ENCODE data around the gene PSKH1.

DNA sequence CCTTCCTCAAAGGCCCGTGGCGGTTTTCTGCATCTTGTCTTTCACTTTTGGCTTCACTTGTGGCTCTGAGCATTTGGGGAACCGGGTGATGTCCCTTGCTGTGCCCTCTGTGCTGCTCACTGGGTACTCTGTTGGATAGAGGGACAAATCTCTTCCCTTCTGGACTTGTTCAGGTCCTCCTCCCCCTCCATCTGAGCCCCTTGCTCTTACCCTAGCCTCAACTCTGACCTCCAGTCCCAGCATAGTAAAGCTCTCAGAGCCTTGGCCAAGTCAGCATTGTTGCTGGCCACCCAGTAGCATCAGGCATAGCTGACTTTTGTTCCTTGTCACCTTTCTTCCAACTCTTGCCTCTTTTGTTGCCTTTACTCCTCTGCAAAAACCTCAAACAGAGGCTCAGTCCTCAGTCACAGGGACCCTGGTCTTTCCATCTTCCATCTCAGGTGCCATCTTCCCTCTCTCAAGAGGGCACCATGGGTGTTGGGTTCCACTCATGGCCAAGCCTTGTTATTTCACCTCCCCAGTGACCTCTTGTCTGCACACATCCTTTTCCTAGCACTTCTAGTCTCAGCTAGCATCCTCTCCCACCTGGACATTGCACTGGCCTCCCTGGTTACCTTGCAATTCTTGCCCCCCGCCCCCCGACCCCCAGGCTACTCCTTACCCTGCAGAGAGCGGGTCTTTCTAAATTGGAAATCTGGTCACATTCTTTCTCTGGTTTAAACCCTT, 44.0 kb downstream of the PSKH1 start:
- TF ChIP-seq MYC (IDR thresholded peaks at IDR 0.05; ENCODE audit: borderline replicate concordance, low read length) (no peak), SMC3 (IDR thresholded peaks at IDR 0.05) (no peak), NPAS2 (CRISPR knock-in tag; IDR thresholded peaks at IDR 0.05; ENCODE audit: borderline replicate concordance) (no peak), POLR2A (IDR thresholded peaks at IDR 0.05; ENCODE audit: low read length) (no peak), GATA3 (IDR thresholded peaks at IDR 0.05; ENCODE audit: borderline replicate concordance) (no peak), RAD21 (conservative IDR thresholded peaks at IDR 0.05 in 1 of 2, IDR thresholded peaks at IDR 0.05 in 1 of 2) (no peak), HOXA7 (CRISPR knock-in tag; IDR thresholded peaks at IDR 0.05) (no peak)
- TF ChIP-seq, protein P1, sequence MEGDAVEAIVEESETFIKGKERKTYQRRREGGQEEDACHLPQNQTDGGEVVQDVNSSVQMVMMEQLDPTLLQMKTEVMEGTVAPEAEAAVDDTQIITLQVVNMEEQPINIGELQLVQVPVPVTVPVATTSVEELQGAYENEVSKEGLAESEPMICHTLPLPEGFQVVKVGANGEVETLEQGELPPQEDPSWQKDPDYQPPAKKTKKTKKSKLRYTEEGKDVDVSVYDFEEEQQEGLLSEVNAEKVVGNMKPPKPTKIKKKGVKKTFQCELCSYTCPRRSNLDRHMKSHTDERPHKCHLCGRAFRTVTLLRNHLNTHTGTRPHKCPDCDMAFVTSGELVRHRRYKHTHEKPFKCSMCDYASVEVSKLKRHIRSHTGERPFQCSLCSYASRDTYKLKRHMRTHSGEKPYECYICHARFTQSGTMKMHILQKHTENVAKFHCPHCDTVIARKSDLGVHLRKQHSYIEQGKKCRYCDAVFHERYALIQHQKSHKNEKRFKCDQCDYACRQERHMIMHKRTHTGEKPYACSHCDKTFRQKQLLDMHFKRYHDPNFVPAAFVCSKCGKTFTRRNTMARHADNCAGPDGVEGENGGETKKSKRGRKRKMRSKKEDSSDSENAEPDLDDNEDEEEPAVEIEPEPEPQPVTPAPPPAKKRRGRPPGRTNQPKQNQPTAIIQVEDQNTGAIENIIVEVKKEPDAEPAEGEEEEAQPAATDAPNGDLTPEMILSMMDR (IDR thresholded peaks at IDR 0.05) = no peak
- TF ChIP-seq, protein P2, sequence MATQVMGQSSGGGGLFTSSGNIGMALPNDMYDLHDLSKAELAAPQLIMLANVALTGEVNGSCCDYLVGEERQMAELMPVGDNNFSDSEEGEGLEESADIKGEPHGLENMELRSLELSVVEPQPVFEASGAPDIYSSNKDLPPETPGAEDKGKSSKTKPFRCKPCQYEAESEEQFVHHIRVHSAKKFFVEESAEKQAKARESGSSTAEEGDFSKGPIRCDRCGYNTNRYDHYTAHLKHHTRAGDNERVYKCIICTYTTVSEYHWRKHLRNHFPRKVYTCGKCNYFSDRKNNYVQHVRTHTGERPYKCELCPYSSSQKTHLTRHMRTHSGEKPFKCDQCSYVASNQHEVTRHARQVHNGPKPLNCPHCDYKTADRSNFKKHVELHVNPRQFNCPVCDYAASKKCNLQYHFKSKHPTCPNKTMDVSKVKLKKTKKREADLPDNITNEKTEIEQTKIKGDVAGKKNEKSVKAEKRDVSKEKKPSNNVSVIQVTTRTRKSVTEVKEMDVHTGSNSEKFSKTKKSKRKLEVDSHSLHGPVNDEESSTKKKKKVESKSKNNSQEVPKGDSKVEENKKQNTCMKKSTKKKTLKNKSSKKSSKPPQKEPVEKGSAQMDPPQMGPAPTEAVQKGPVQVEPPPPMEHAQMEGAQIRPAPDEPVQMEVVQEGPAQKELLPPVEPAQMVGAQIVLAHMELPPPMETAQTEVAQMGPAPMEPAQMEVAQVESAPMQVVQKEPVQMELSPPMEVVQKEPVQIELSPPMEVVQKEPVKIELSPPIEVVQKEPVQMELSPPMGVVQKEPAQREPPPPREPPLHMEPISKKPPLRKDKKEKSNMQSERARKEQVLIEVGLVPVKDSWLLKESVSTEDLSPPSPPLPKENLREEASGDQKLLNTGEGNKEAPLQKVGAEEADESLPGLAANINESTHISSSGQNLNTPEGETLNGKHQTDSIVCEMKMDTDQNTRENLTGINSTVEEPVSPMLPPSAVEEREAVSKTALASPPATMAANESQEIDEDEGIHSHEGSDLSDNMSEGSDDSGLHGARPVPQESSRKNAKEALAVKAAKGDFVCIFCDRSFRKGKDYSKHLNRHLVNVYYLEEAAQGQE (IDR thresholded peaks at IDR 0.05) = no peak
- TF ChIP-seq, protein P3, sequence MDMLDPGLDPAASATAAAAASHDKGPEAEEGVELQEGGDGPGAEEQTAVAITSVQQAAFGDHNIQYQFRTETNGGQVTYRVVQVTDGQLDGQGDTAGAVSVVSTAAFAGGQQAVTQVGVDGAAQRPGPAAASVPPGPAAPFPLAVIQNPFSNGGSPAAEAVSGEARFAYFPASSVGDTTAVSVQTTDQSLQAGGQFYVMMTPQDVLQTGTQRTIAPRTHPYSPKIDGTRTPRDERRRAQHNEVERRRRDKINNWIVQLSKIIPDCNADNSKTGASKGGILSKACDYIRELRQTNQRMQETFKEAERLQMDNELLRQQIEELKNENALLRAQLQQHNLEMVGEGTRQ (IDR thresholded peaks at IDR 0.05) = no peak
